MM.1S (cell line): ENCODE data around the gene HYAL2.

Experiments
- DNase-seq: peaks from one replicate; pipeline ENCODE4 v3.0.0-alpha.2; 2015
- H2AFZ ChIP-seq: fragments of 300-600 bp; sonication (generic); 2 replicates; pipeline ENCODE4 v1.6.0; 2016; ENCODE audit warnings: antibody characterized with exemption, low read length
- H3F3A ChIP-seq: fragments of 300-600 bp; sonication (generic); 2 replicates; pipeline ENCODE4 v1.6.1; 2016; ENCODE audit warnings: mild to moderate bottlenecking, antibody characterized with exemption, low read length, moderate library complexity, mixed read lengths; ENCODE audit not compliant: insufficient read depth
- H3K27ac ChIP-seq: fragments of 300-600 bp; sonication (generic); 2 replicates; pipeline ENCODE4 v1.5.1; 2016; ENCODE audit warnings: mild to moderate bottlenecking, low read length
- H3K27me3 ChIP-seq: fragments of 300-600 bp; sonication (generic); replicated peaks from 2 replicates; pipeline ENCODE4 v1.6.0; 2016; ENCODE audit warnings: low read length; ENCODE audit not compliant: insufficient read depth
- H3K36me3 ChIP-seq: fragments of 300-600 bp; sonication (generic); replicated peaks from 2 replicates; pipeline ENCODE4 v1.6.1; 2016; ENCODE audit warnings: mild to moderate bottlenecking, low read length, mixed read lengths; ENCODE audit not compliant: insufficient read depth
- H3K4me1 ChIP-seq: fragments of 300-600 bp; sonication (generic); 2 replicates; pipeline ENCODE4 v1.6.1; 2016; ENCODE audit warnings: low read length, mixed read lengths
- H3K4me2 ChIP-seq: fragments of 300-600 bp; sonication (generic); 2 replicates; pipeline ENCODE4 v1.6.0; 2016; ENCODE audit warnings: low read depth, low read length
- H3K4me3 ChIP-seq: fragments of 300-600 bp; sonication (generic); 2 replicates; pipeline ENCODE4 v1.5.1; 2016; ENCODE audit warnings: low read length, mixed read lengths
- H3K79me2 ChIP-seq: fragments of 300-600 bp; sonication (generic); 2 replicates; pipeline ENCODE4 v1.6.1; 2016; ENCODE audit warnings: mixed run types, low read length, mixed read lengths
- H3K9ac ChIP-seq: fragments of 300-600 bp; sonication (generic); 2 replicates; pipeline ENCODE4 v1.6.1; 2016; ENCODE audit warnings: low read length, mixed read lengths
- H3K9me2 ChIP-seq: fragments of 300-600 bp; sonication (generic); replicated peaks from 2 replicates; pipeline ENCODE4 v1.6.1; 2016; ENCODE audit warnings: mild to moderate bottlenecking, low read length, mixed read lengths; ENCODE audit not compliant: insufficient read depth
- H3K9me3 ChIP-seq: fragments of 300-600 bp; sonication (generic); replicated peaks from 2 replicates; pipeline ENCODE4 v1.6.1; 2016; ENCODE audit warnings: mild to moderate bottlenecking, low read length, mixed read lengths; ENCODE audit not compliant: insufficient read depth
- H4K20me1 ChIP-seq: fragments of 300-600 bp; sonication (generic); 2 replicates; pipeline ENCODE4 v1.6.1; 2016; ENCODE audit warnings: mild to moderate bottlenecking, low read length, moderate library complexity, mixed read lengths; ENCODE audit not compliant: insufficient read depth
- CTCF ChIP-seq: fragments of 300-600 bp; sonication (generic); IDR thresholded peaks from 2 replicates; pipeline ENCODE4 v1.5.1; 2016; ENCODE audit warnings: antibody characterized with exemption, low read length, mixed read lengths
- EZH2 ChIP-seq: fragments of 300-600 bp; sonication (generic); optimal IDR thresholded peaks from 2 replicates; pipeline ENCODE3; 2017; ENCODE audit warnings: low read depth, mild to moderate bottlenecking, antibody characterized with exemption, low read length, mixed read lengths
- EZH2phosphoT487 ChIP-seq: fragments of 300-600 bp; sonication (generic); IDR thresholded peaks from 2 replicates; pipeline ENCODE4 v1.6.1; 2018; ENCODE audit warnings: antibody characterized with exemption, low read length

The HYAL2 gene

GRCh38 chr3:50319181-50319893, 3.2 kb downstream of the HYAL2 start:
- Histone ChIP-seq H3K27ac (no peak overlapping the region), H3F3A (no peaks in the 10 kb centered on the region), H3K9me2 (no peaks in the 10 kb centered on the region), H3K4me2 (no peak overlapping the region), H3K9me3 (no peaks in the 10 kb centered on the region), H3K4me1 (0 out of 2 replicates have a peak, but pooled peaks cover 8% of the 10 kb centered on the region), H2AFZ (no peak overlapping the region), H3K79me2 (peaks cover 12% of the 10 kb centered on the region; the same call in 1 of the 2 replicates), H3K9ac (no peak overlapping the region), H3K36me3 (no peaks in the 10 kb centered on the region), H4K20me1 (no peaks in the 10 kb centered on the region), H3K27me3 (no peaks in the 10 kb centered on the region), H3K4me3 (no peak overlapping the region)
- DNase-seq: no peak
- no peak for TF ChIP-seq EZH2
- no peak for TF ChIP-seq EZH2phosphoT487
- no peak for TF ChIP-seq CTCF

DNA sequence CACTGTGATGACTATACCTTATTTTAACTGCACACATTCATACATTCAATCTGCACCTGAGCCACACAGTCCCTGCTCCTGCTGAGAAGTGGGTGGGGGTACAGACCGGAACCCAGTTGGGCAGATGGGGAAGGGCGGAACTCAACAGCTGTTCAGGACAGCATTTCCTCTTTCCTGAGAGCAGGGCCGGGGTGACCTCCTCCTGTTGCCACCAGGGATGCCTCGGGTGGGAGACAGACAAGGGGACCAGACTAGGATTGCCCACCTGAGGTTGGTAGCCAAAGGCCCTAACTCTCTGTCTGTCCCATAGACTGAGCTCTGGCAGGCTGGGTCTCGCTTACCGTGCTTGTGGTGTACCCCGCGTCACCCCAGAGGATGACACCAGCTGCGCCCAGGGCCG, 3.9 kb downstream of the HYAL2 start:
- Histone ChIP-seq H2AFZ (no peak overlapping the region), H3K9me2 (no peaks in the 10 kb centered on the region), H3K79me2 (peaks cover 12% of the 10 kb centered on the region; the same call in 1 of the 2 replicates), H3K27ac (no peak overlapping the region), H3K4me3 (no peak overlapping the region), H3K9ac (no peak overlapping the region), H3K4me1 (0 out of 2 replicates have a peak, but pooled peaks cover 8% of the 10 kb centered on the region), H3K27me3 (no peaks in the 10 kb centered on the region), H4K20me1 (no peaks in the 10 kb centered on the region), H3K9me3 (no peaks in the 10 kb centered on the region), H3K4me2 (no peak overlapping the region), H3K36me3 (no peaks in the 10 kb centered on the region), H3F3A (no peaks in the 10 kb centered on the region)
- TF ChIP-seq CTCF: no peak
- TF ChIP-seq EZH2phosphoT487: no peak
- no peak for TF ChIP-seq EZH2
- no peak for DNase-seq

DNA sequence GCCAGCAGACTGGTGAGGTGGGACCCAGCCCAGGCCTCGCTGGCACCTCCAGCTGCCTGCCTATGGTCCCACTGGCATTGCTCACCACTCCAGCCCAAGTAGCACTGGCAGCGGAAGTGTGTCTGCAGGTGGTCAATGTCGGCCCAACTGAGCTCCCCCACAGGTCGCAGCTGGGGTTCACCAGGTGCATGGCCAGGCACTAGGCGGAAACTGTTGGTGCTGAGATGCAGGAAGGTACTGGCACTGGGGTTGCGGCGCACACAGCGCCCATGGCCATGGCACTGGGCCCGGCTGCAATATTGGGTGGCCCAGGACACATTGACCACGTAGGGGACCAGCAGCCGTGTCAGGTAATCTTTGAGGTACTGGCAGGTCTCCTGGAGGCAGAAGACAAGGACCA, 4.4 kb downstream of the HYAL2 start:
- TF ChIP-seq CTCF (no peak), EZH2phosphoT487 (no peak), EZH2 (no peak)
- Histone ChIP-seq H2AFZ (no peak overlapping the region), H3K4me3 (no peak overlapping the region), H4K20me1 (no peaks in the 10 kb centered on the region), H3K9ac (no peak overlapping the region), H3K4me1 (0 out of 2 replicates have a peak, but pooled peaks cover 8% of the 10 kb centered on the region), H3K4me2 (no peak overlapping the region), H3K9me3 (no peaks in the 10 kb centered on the region), H3K79me2 (peaks cover 12% of the 10 kb centered on the region; the same call in 1 of the 2 replicates), H3K27ac (no peak overlapping the region), H3F3A (no peaks in the 10 kb centered on the region), H3K9me2 (no peaks in the 10 kb centered on the region), H3K27me3 (no peaks in the 10 kb centered on the region), H3K36me3 (no peaks in the 10 kb centered on the region)
- no peak for DNase-seq
